Trophoblast cell (in vitro differentiated cells and primary cell): ENCODE data around the gene MAPK8IP1.

Experiments used
- DNase-seq, 2 donors: peaks; one replicate each; pipeline ENCODE4 v3.0.0-alpha.2; 2016
- H2AFZ ChIP-seq: 2 replicates; pipeline ENCODE4 v1.6.1; 2013; ENCODE audit warnings: low read length, moderate library complexity, mild to moderate bottlenecking; ENCODE audit not compliant: insufficient read depth, poor library complexity
- H2AK5ac ChIP-seq: 2 replicates; pipeline ENCODE4 v1.6.1; 2013; ENCODE audit warnings: mild to moderate bottlenecking, low read length
- H2BK120ac ChIP-seq: 2 replicates; pipeline ENCODE4 v1.6.1; 2013; ENCODE audit warnings: low read length, mild to moderate bottlenecking, moderate library complexity; ENCODE audit not compliant: insufficient read depth, poor library complexity
- H2BK12ac ChIP-seq: 2 replicates; pipeline ENCODE4 v1.6.1; 2013; ENCODE audit warnings: mild to moderate bottlenecking, low read length, moderate library complexity
- H2BK5ac ChIP-seq: 2 replicates; pipeline ENCODE4 v1.6.1; 2013; ENCODE audit warnings: low read length, low read depth, moderate library complexity, mild to moderate bottlenecking; ENCODE audit not compliant: poor library complexity
- H3K14ac ChIP-seq: 2 replicates; pipeline ENCODE4 v1.6.1; 2013; ENCODE audit warnings: mild to moderate bottlenecking, low read length
- H3K18ac ChIP-seq: 2 replicates; pipeline ENCODE4 v1.6.1; 2013; ENCODE audit warnings: mild to moderate bottlenecking, low read length
- H3K23ac ChIP-seq: 2 replicates; pipeline ENCODE4 v1.6.1; 2013; ENCODE audit warnings: low read length
- H3K27ac ChIP-seq: 2 replicates; pipeline ENCODE4 v1.5.1; 2013; ENCODE audit warnings: low read depth, mild to moderate bottlenecking, inconsistent platforms, low read length, moderate library complexity
- H3K27me3 ChIP-seq: 2 replicates; pipeline ENCODE4 v1.6.1; 2013; ENCODE audit warnings: inconsistent platforms, mild to moderate bottlenecking, low read length, moderate library complexity; ENCODE audit not compliant: insufficient read depth
- H3K36me3 ChIP-seq, 2 experiments: 1 replicate in 1 of 2; 2 replicates in 1 of 2; pipeline ENCODE4 v1.6.1; 2013; ENCODE audit warnings: low read length in 2 of 2, mild to moderate bottlenecking in 2 of 2, moderate library complexity in 1 of 2; ENCODE audit not compliant: insufficient read depth in 2 of 2, control insufficient read depth in 1 of 2
- H3K4ac ChIP-seq: 2 replicates; pipeline ENCODE4 v1.6.1; 2013; ENCODE audit warnings: low read depth, mild to moderate bottlenecking, low read length, moderate library complexity
- H3K4me1 ChIP-seq, 2 experiments: 1 replicate in 1 of 2; 2 replicates in 1 of 2; pipeline ENCODE4 v1.6.1; 2013; ENCODE audit warnings: low read length in 2 of 2, mild to moderate bottlenecking in 2 of 2, moderate library complexity in 1 of 2; ENCODE audit not compliant: insufficient read depth in 2 of 2, control insufficient read depth in 1 of 2
- H3K4me2 ChIP-seq: 2 replicates; pipeline ENCODE4 v1.6.1; 2013; ENCODE audit warnings: inconsistent platforms, mild to moderate bottlenecking, low read length, moderate library complexity
- H3K4me3 ChIP-seq: 2 replicates; pipeline ENCODE4 v1.5.1; 2013; ENCODE audit warnings: mild to moderate bottlenecking, low read depth, low read length, inconsistent platforms
- H3K79me1 ChIP-seq: one replicate; pipeline ENCODE4 v1.6.1; 2013; ENCODE audit warnings: low read length
- H3K79me2 ChIP-seq: 2 replicates; pipeline ENCODE4 v1.6.1; 2013; ENCODE audit warnings: low read length, mild to moderate bottlenecking; ENCODE audit not compliant: control insufficient read depth, insufficient read depth, poor library complexity
- H3K9ac ChIP-seq: 2 replicates; pipeline ENCODE4 v1.6.1; 2013; ENCODE audit warnings: mild to moderate bottlenecking, low read length
- H3K9me3 ChIP-seq: 2 replicates; pipeline ENCODE4 v1.6.1; 2013; ENCODE audit warnings: low read depth, mild to moderate bottlenecking, control low read depth, inconsistent platforms, low read length; ENCODE audit not compliant: insufficient read depth
- H4K12ac ChIP-seq: 2 replicates; pipeline ENCODE4 v1.6.1; 2013; ENCODE audit warnings: low read depth, mild to moderate bottlenecking, low read length, moderate library complexity
- H4K8ac ChIP-seq: 2 replicates; pipeline ENCODE4 v1.6.1; 2013; ENCODE audit warnings: low read depth, mild to moderate bottlenecking, low read length, moderate library complexity
- H4K91ac ChIP-seq: one replicate; pipeline ENCODE4 v1.6.1; 2013; ENCODE audit warnings: low read depth, mild to moderate bottlenecking, low read length, moderate library complexity
- WGBS: extraction: QIAGEN DNeasy Blood & Tissue Kit; methylation state at CpG from one replicate; pipeline ENCODE4 v1.1.7; 2013; ENCODE audit warnings: missing lambda C conversion rate; ENCODE audit not compliant: insufficient read length, insufficient coverage; ENCODE audit errors: extremely low coverage; 5-methylcytosine and 5-hydroxymethylcytosine counted together

Gene MAPK8IP1

DNA sequence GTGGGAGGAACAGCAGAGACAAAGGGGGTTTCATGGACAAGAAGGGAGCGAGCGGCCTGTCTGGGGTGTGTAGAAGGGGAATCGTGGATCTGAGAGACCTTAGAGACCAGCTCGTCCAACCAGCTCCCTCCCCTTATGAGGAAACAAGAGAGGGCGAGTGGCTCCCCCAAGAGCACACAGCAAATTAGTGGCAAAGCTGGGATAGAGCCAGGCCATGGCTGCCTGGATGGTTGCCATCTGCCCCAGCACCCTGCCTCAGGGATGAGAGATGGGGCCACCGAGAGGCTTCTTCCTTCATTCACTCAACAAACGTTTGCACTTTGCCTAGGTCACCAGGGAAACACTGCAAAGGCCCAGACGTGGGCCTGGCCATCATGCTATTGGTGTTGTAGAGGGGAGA, 4.1 kb downstream of the MAPK8IP1 start:
- WGBS: no CpG with 5 or more reads among the region's 8 CpGs

DNA sequence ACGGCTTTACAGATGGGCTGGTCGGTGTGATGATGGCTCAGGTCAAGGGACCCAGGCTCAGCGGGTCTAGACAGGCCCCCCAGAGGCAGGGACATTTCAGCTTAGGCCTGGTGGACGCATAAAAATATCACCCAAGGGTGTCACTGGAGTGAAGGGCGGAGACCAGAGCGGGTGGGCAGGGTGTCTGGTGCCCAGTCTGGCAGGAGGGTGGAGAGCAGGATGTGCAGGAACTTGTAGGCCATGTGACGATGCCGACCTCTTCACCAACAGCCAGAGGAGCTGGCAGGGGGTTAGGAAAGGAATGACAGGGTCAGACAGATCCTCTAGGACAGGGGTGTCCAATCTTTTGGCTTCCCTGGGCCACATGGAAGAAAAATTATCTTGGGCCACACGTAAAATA, 4.5 kb downstream of the MAPK8IP1 start:
- Histone ChIP-seq H3K23ac (no peak overlapping the region), H3K9ac (no peak overlapping the region), H2BK120ac (no peak overlapping the region), H2AK5ac (no peak overlapping the region), H3K18ac (no peak overlapping the region), H4K91ac (no peak overlapping the region), H2BK12ac (no peak overlapping the region), H3K27me3 (peaks cover 9% of the 10 kb centered on the region), H3K4me3 (no peak overlapping the region), H2AFZ (no peak overlapping the region), H3K79me1 (no peaks in the 10 kb centered on the region), H3K79me2 (no peaks in the 10 kb centered on the region), H3K4me1 (peaks cover 4 to 7% of the 10 kb centered on the region in 2 experiments), H4K12ac (no peak overlapping the region), H2BK5ac (no peak overlapping the region), H3K9me3 (peaks cover 4% of the 10 kb centered on the region), H4K8ac (no peak overlapping the region), H3K4ac (no peak overlapping the region), H3K4me2 (no peak overlapping the region), H3K36me3 (no peaks in the 10 kb centered on the region), H3K27ac (no peak overlapping the region), H3K14ac (no peak overlapping the region)
- WGBS: no CpG with 5 or more reads among the region's 9 CpGs
- DNase-seq: no peak

More for the DNA sequence above, 4.1 kb downstream of the MAPK8IP1 start:
- Histone ChIP-seq H2AFZ (no peak overlapping the region), H3K79me2 (no peaks in the 10 kb centered on the region), H2BK12ac (no peak overlapping the region), H2AK5ac (no peak overlapping the region), H3K9ac (no peak overlapping the region), H3K79me1 (no peaks in the 10 kb centered on the region), H3K4me2 (no peak overlapping the region), H4K12ac (no peak overlapping the region), H2BK120ac (no peak overlapping the region), H4K91ac (no peak overlapping the region), H3K27ac (no peak overlapping the region), H3K9me3 (peaks cover 4% of the 10 kb centered on the region), H3K4ac (no peak overlapping the region), H4K8ac (no peak overlapping the region), H3K27me3 (peaks cover 9% of the 10 kb centered on the region), H3K4me1 (peaks cover 4 to 7% of the 10 kb centered on the region in 2 experiments), H2BK5ac (no peak overlapping the region), H3K14ac (no peak overlapping the region), H3K4me3 (no peak overlapping the region), H3K36me3 (no peaks in the 10 kb centered on the region), H3K18ac (no peak overlapping the region), H3K23ac (no peak overlapping the region)
- DNase-seq: no peak

DNA sequence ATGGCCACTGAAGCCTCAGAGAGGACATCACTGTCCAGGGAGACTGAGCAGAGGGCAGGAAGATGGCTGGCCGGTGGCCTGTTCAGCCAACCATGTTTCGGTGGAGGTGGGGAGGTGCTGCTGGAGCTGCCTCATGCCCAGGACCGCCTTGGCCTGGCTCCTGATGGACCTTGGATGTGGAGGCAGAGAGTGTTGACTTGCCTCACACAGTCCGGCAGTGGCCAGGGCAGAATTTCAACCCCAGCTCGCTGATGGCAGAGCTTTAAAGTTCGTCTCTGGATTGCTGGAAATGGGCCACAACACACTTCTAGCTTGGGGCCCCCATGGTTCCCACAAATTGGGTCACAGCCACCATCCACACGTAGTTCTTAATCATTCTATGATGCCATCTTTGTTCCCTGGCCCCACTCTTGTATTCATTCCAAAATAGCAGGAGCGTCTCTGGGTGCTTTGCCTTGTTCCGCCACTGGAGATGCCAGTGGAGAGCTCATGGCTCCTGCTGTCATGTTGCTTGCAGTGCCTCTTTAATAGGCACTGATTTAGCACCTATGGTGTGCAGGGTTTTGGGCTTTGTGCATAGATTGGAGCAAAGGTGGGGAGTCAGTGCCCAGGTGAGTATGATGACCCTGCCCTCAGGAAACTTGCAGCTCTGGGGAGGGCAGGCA, 5.6 kb downstream of the MAPK8IP1 start:
- WGBS: no CpG with 5 or more reads among the region's 9 CpGs
- Histone ChIP-seq H3K23ac (no peak overlapping the region), H2BK12ac (no peak overlapping the region), H2BK120ac (no peak overlapping the region), H3K36me3 (no peaks in the 10 kb centered on the region), H3K4me1 (peaks cover 1% of the 10 kb centered on the region in 2 experiments), H2AK5ac (no peak overlapping the region), H3K18ac (no peak overlapping the region), H4K91ac (no peak overlapping the region), H3K4me3 (no peak overlapping the region), H3K4me2 (no peak overlapping the region), H3K27ac (no peak overlapping the region), H3K27me3 (peaks cover 5% of the 10 kb centered on the region), H4K12ac (no peak overlapping the region), H2BK5ac (no peak overlapping the region), H4K8ac (no peak overlapping the region), H3K4ac (no peak overlapping the region), H2AFZ (no peak overlapping the region), H3K79me2 (no peaks in the 10 kb centered on the region), H3K9me3 (peaks cover 4% of the 10 kb centered on the region), H3K14ac (no peak overlapping the region), H3K79me1 (no peaks in the 10 kb centered on the region), H3K9ac (no peak overlapping the region)
- DNase-seq: no peak

DNA sequence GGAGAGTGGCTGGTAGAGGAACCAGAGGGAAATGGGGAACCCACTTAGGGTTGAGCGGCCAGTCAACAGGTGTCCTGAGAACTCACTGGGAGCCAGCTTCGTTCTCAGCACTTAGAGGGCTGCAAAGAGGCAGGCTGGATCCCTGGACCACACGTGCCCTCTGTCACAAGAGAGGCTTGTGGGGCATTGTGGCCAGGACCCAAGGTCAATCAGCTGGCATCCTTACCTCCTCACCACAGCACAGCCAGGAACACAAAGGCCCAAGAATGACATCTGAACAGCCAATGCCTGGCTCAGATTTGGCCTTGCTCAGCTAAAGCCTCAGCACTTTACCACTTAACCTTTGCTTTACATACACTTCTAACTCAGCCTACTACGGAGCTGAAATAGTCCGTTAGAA, 7.4 kb downstream of the MAPK8IP1 start:
- no peak for DNase-seq
- Histone ChIP-seq H2BK12ac (no peak overlapping the region), H2BK120ac (no peak overlapping the region), H3K79me1 (no peaks in the 10 kb centered on the region), H3K14ac (no peak overlapping the region), H3K36me3 (no peaks in the 10 kb centered on the region), H3K27ac (no peak overlapping the region), H2AK5ac (no peak overlapping the region), H3K4me2 (no peak overlapping the region), H3K4ac (no peak overlapping the region), H3K79me2 (no peaks in the 10 kb centered on the region), H4K91ac (no peak overlapping the region), H4K12ac (no peak overlapping the region), H4K8ac (no peak overlapping the region), H3K4me1 (no peaks in the 10 kb centered on the region), H3K4me3 (no peak overlapping the region), H3K23ac (no peak overlapping the region), H2AFZ (no peak overlapping the region), H2BK5ac (no peak overlapping the region), H3K9me3 (peaks cover 4% of the 10 kb centered on the region), H3K27me3 (no peaks in the 10 kb centered on the region), H3K18ac (no peak overlapping the region), H3K9ac (no peak overlapping the region)
- WGBS: no CpG with 5 or more reads among the region's 5 CpGs
